Gastrocnemius medialis (tissue), 4 donors: ENCODE measurements around the gene VIM. TPM values are rescaled to one million over a fixed set of nuclear protein-coding genes. Genes with fewer than 3 reads are reported as not detected.

Experiments used
- ATAC-seq, 2 donors: fragments of 150-250 bp; one replicate each; pipeline ENCODE4 v1.9.1; 2016
- DNase-seq, 2 donors: peaks; one replicate each; pipeline ENCODE4 v3.0.0-alpha.2; 2019
- H3K27ac ChIP-seq, 4 donors: fragments of 200-600 bp; sonication (generic); 1 replicate in 1 of 4; 2 replicates in 3 of 4; pipeline ENCODE4 v1.5.1; 2016 to 2018; ENCODE audit warnings: mild to moderate bottlenecking in 2 of 4, moderate library complexity in 1 of 4
- H3K27me3 ChIP-seq, 3 donors: fragments of 200-600 bp; sonication (generic) in 2 of 3; 1 replicate in 1 of 3; 2 replicates in 2 of 3; pipeline versions ENCODE4 v1.5.1 to v1.6.0; 2016 to 2019; ENCODE audit warnings: mild to moderate bottlenecking in 1 of 3, moderate library complexity in 1 of 3
- H3K36me3 ChIP-seq, 2 donors: fragments of 200-600 bp; sonication (generic) in 1 of 2; one replicate each; pipeline ENCODE4 v1.5.1; 2017 to 2018
- H3K4me1 ChIP-seq, 2 donors: fragments of 200-600 bp; sonication (generic) in 1 of 2; one replicate each; pipeline ENCODE4 v1.5.1; 2016 to 2017; ENCODE audit warnings: mild to moderate bottlenecking in 2 of 2
- H3K4me3 ChIP-seq, 4 donors: fragments of 200-600 bp; sonication (generic) in 3 of 4; 1 replicate in 1 of 4; 2 replicates in 3 of 4; pipeline ENCODE4 v1.5.1; 2016 to 2019; ENCODE audit warnings: mild to moderate bottlenecking in 2 of 4
- H3K9me3 ChIP-seq, 3 donors: fragments of 200-600 bp; sonication (generic) in 2 of 3; 1 replicate in 1 of 3; 2 replicates in 2 of 3; pipeline ENCODE4 v1.5.1; 2016 to 2019
- CTCF ChIP-seq, 5 experiments: fragments of 450-650 bp in 3 of 5; fragments of 200-600 bp in 2 of 5; sonication (generic) in 2 of 5; IDR thresholded peaks in 4 of 5; conservative IDR thresholded peaks in 1 of 5; 1 replicate in 4 of 5; 2 replicates in 1 of 5; pipeline ENCODE4 v1.5.1; 2016 to 2019; ENCODE audit warnings: antibody characterized with exemption in 5 of 5, mild to moderate bottlenecking in 3 of 5, moderate library complexity in 3 of 5
- POLR2A ChIP-seq, 2 donors: fragments of 450-650 bp; IDR thresholded peaks; one replicate each; pipeline ENCODE4 v1.6.1; 2017; ENCODE audit warnings: antibody characterized with exemption in 2 of 2, mild to moderate bottlenecking in 2 of 2, moderate library complexity in 2 of 2
- in situ Hi-C, 4 donors: fragments of 200-750 bp; cut with MboI; loops; one replicate each; pipeline versions ENCODE4 v1.15.0 to v1.8.0; 2017; ENCODE audit warnings: low sequenced_read_pairs in 4 of 4
- intact Hi-C: fragments of 100-400 bp; cut with DNase I; formaldehyde crosslinking; loops from one replicate; pipeline ENCODE4 v1.15.1; 2023; ENCODE audit warnings: low total_unique reads
- total RNA-seq, 4 donors: library from RNA; depleted of rRNA; stranded (reverse); fragments of >200 nt; gene quantifications; one replicate each; pipeline versions ENCODE4 v1.1.0 to v1.2.3, GENCODE V29; 2016

VIM gene
- total RNA-seq, 4 donors from 2014 or later: 355 to 835 (median 589) TPM

GRCh38 chr10:17226891-17227303 lies 1.1 kb upstream of the VIM start:
- in situ Hi-C loops: no loop called here
- TF ChIP-seq CTCF (IDR thresholded peaks at IDR 0.05 in 4 of 5, conservative IDR thresholded peaks at IDR 0.05 in 1 of 5) (no peak), POLR2A (IDR thresholded peaks at IDR 0.05) (no peak)
- intact Hi-C loops: loop anchor here (5.0 kb wide), 1 partner anchor 225 kb away; no protein-coding TSS in a partner anchor

GRCh38 chr10:17227367-17228090 lies 512 bp upstream of the VIM start:
- intact Hi-C loops: loop anchor here (1.0 to 5.0 kb wide), 2 partner anchors 26 to 225 kb away; partner anchors contain the start of gene TRDMT1
- Histone ChIP-seq H3K4me3 (peak overlapping the region; percentile 56 to 83 (median 72)), H3K9me3 (no peaks in the 10 kb centered on the region), H3K4me1 (peaks cover 6 to 14% of the 10 kb centered on the region in 2 donors), H3K27ac (peak overlapping the region; percentile 91 to 94 (median 92)), H3K27me3 (peaks cover 23 to 51% (median 40%) of the 10 kb centered on the region in 3 donors), H3K36me3 (no peaks in the 10 kb centered on the region)
- DNase-seq (no peak), ATAC-seq (no peak)
- in situ Hi-C loops: no loop called here
- TF ChIP-seq CTCF (IDR thresholded peaks at IDR 0.05 in 4 of 5, conservative IDR thresholded peaks at IDR 0.05 in 1 of 5) (peak in 3 of 5 experiments; percentile 16 to 47 (median 40)), POLR2A (IDR thresholded peaks at IDR 0.05) (no peak)

More at GRCh38 chr10:17226891-17227303, 1.1 kb upstream of the VIM start:
- H3K27ac ChIP-seq: peak overlapping the region; percentile 91 to 94 (median 92)
- H3K36me3 ChIP-seq: no peaks in the 10 kb centered on the region
- no peak for DNase-seq
- H3K4me1 ChIP-seq: peaks cover 0 to 12% of the 10 kb centered on the region in 2 donors
- peaks cover 17 to 46% (median 34%) of the 10 kb centered on the region in 3 donors for H3K27me3 ChIP-seq
- no peaks in the 10 kb centered on the region for H3K9me3 ChIP-seq
- H3K4me3 ChIP-seq: peak overlapping the region in 1 of 4 donors; percentile 83
- ATAC-seq: no peak

DNA sequence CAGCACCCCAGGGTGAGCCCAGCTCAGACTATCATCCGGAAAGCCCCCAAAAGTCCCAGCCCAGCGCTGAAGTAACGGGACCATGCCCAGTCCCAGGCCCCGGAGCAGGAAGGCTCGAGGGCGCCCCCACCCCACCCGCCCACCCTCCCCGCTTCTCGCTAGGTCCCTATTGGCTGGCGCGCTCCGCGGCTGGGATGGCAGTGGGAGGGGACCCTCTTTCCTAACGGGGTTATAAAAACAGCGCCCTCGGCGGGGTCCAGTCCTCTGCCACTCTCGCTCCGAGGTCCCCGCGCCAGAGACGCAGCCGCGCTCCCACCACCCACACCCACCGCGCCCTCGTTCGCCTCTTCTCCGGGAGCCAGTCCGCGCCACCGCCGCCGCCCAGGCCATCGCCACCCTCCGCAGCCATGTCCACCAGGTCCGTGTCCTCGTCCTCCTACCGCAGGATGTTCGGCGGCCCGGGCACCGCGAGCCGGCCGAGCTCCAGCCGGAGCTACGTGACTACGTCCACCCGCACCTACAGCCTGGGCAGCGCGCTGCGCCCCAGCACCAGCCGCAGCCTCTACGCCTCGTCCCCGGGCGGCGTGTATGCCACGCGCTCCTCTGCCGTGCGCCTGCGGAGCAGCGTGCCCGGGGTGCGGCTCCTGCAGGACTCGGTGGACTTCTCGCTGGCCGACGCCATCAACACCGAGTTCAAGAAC lies 1.1 kb downstream of the VIM start:
- intact Hi-C loops: loop anchor here (5.0 kb wide), 1 partner anchor 227 kb away; no protein-coding TSS in a partner anchor
- peaks cover 24 to 66% (median 57%) of the 10 kb centered on the region in 3 donors for H3K27me3 ChIP-seq
- ATAC-seq: peak; percentile 46 to 49
- peak; percentile 69 to 77 for DNase-seq
- in situ Hi-C loops: no loop called here
- H3K27ac ChIP-seq: peak overlapping the region; percentile 91 to 94 (median 92)
- peaks cover 0 to 4% of the 10 kb centered on the region in 2 donors for H3K36me3 ChIP-seq
- no peaks in the 10 kb centered on the region for H3K9me3 ChIP-seq
- H3K4me1 ChIP-seq: peaks cover 16 to 28% of the 10 kb centered on the region in 2 donors
- TF ChIP-seq POLR2A (IDR thresholded peaks at IDR 0.05): peak; percentile 44 to 53
- TF ChIP-seq CTCF (IDR thresholded peaks at IDR 0.05 in 4 of 5, conservative IDR thresholded peaks at IDR 0.05 in 1 of 5): no peak
- H3K4me3 ChIP-seq: peak overlapping the region; percentile 56 to 83 (median 72)

GRCh38 chr10:17229717-17229966 lies 1.6 kb downstream of the VIM start:
- intact Hi-C loops: loop anchor here (5.0 kb wide), 1 partner anchor 227 kb away; no protein-coding TSS in a partner anchor
- H3K27me3 ChIP-seq: peaks cover 24 to 66% (median 58%) of the 10 kb centered on the region in 3 donors

More at GRCh38 chr10:17229717-17229966, 1.6 kb downstream of the VIM start:
- H3K27ac ChIP-seq: peak overlapping the region; percentile 91 to 94 (median 92)
- TF ChIP-seq POLR2A (IDR thresholded peaks at IDR 0.05) (no peak), CTCF (IDR thresholded peaks at IDR 0.05 in 4 of 5, conservative IDR thresholded peaks at IDR 0.05 in 1 of 5) (no peak)
- H3K36me3 ChIP-seq: peaks cover 0 to 8% of the 10 kb centered on the region in 2 donors
- DNase-seq (no peak), ATAC-seq (no peak)
- H3K4me3 ChIP-seq: peak overlapping the region; percentile 56 to 83 (median 72)
- in situ Hi-C loops: no loop called here
- peaks cover 21 to 28% of the 10 kb centered on the region in 2 donors for H3K4me1 ChIP-seq
- no peaks in the 10 kb centered on the region for H3K9me3 ChIP-seq
